ENCODE data around the gene LMX1A. TPM values are rescaled to one million over a fixed set of nuclear protein-coding genes. Genes with fewer than 3 reads are reported as not detected.

The LMX1A gene
- total RNA-seq, 1 donor from 2014 or later, result not detected

GRCh38 chr1:165162671-165163241, 193.8 kb downstream of the LMX1A start:
- TF ChIP-seq CTCF (conservative IDR thresholded peaks at IDR 0.05), result no peak
- no peaks in the 10 kb centered on the region for H3K4me1 Mint-ChIP-seq
- H3K27me3 Mint-ChIP-seq (ENCODE audit: low read depth), result peaks cover 27% of the 10 kb centered on the region
- no peaks in the 10 kb centered on the region for H3K36me3 Mint-ChIP-seq (ENCODE audit: low read depth)
- no peaks in the 10 kb centered on the region for H3K9me3 Mint-ChIP-seq
- no peak overlapping the region for H3K4me3 Mint-ChIP-seq
- no peak overlapping the region for H3K27ac Mint-ChIP-seq (ENCODE audit: unreplicated experiment)
- DNase-seq (ENCODE audit: low read depth, low spot score), result no peak

GRCh38 chr1:165161130-165161529, 195.4 kb downstream of the LMX1A start:
- DNase-seq (ENCODE audit: low read depth, low spot score), result no peak
- TF ChIP-seq CTCF (conservative IDR thresholded peaks at IDR 0.05), result no peak
- Mint-ChIP-seq H3K4me3 (no peak overlapping the region), H3K27ac (ENCODE audit: unreplicated experiment) (no peak overlapping the region), H3K4me1 (no peaks in the 10 kb centered on the region), H3K36me3 (ENCODE audit: low read depth) (no peaks in the 10 kb centered on the region), H3K27me3 (ENCODE audit: low read depth) (peaks cover 37% of the 10 kb centered on the region), H3K9me3 (no peaks in the 10 kb centered on the region)

GRCh38 chr1:165153182-165153581, 203.3 kb downstream of the LMX1A start:
- TF ChIP-seq CTCF (conservative IDR thresholded peaks at IDR 0.05), result no peak
- H3K4me3 Mint-ChIP-seq, result no peak overlapping the region
- no peak overlapping the region for H3K27ac Mint-ChIP-seq (ENCODE audit: unreplicated experiment)
- peaks cover 91% of the 10 kb centered on the region for H3K27me3 Mint-ChIP-seq (ENCODE audit: low read depth)
- no peak for DNase-seq (ENCODE audit: low read depth, low spot score)
- no peaks in the 10 kb centered on the region for H3K9me3 Mint-ChIP-seq
- no peaks in the 10 kb centered on the region for H3K36me3 Mint-ChIP-seq (ENCODE audit: low read depth)
- H3K4me1 Mint-ChIP-seq, result no peaks in the 10 kb centered on the region

- Mint-ChIP-seq H3K9me3 (no peaks in the 10 kb centered on the region), H3K27ac (ENCODE audit: unreplicated experiment) (no peak overlapping the region), H3K4me3 (no peak overlapping the region), H3K27me3 (ENCODE audit: low read depth) (peaks cover 88% of the 10 kb centered on the region), H3K4me1 (no peaks in the 10 kb centered on the region), H3K36me3 (ENCODE audit: low read depth) (no peaks in the 10 kb centered on the region)
- peak; percentile 45 for TF ChIP-seq CTCF (conservative IDR thresholded peaks at IDR 0.05)
- DNase-seq (ENCODE audit: low read depth, low spot score), result no peak
These were observed 203.8 kb downstream of the LMX1A start for GRCh38 chr1:165152727-165153126.

- no peak for TF ChIP-seq CTCF (conservative IDR thresholded peaks at IDR 0.05)
- no peak overlapping the region for H3K4me3 Mint-ChIP-seq
- no peak overlapping the region for H3K27ac Mint-ChIP-seq (ENCODE audit: unreplicated experiment)
- H3K4me1 Mint-ChIP-seq, result no peaks in the 10 kb centered on the region
- peaks cover 88% of the 10 kb centered on the region for H3K27me3 Mint-ChIP-seq (ENCODE audit: low read depth)
- no peak for DNase-seq (ENCODE audit: low read depth, low spot score)
- no peaks in the 10 kb centered on the region for H3K36me3 Mint-ChIP-seq (ENCODE audit: low read depth)
- H3K9me3 Mint-ChIP-seq, result no peaks in the 10 kb centered on the region
These were observed 204.4 kb downstream of the LMX1A start for GRCh38 chr1:165152109-165152508.

Other genes with a start within 250 kb of the LMX1A start
- 6.7 and 6.8 TPM in 2 replicates for gene RXRG, start 88.4 kb upstream of the LMX1A start, total RNA-seq
- not detected in 2 replicates for gene LRRC52, start 187.3 kb upstream of the LMX1A start, total RNA-seq